HL-60 (cell line): Measurements from ENCODE around the gene TIGAR.

Source experiments
- POLR2AphosphoS5 ChIP-seq: IDR thresholded peaks from 2 replicates; pipeline ENCODE4 v1.6.1; 2012; ENCODE audit warnings: low read depth
- REST ChIP-seq: IDR thresholded peaks from 2 replicates; pipeline ENCODE4 v1.6.1; 2012; ENCODE audit warnings: low read depth; ENCODE audit not compliant: insufficient replicate concordance
- TF ChIP-seq, protein P1 (sequence below): IDR thresholded peaks from one replicate; pipeline ENCODE4 v1.5.1; 2011; ENCODE audit warnings: low read length, control low read depth, inconsistent platforms; ENCODE audit not compliant: insufficient read depth

DNA sequence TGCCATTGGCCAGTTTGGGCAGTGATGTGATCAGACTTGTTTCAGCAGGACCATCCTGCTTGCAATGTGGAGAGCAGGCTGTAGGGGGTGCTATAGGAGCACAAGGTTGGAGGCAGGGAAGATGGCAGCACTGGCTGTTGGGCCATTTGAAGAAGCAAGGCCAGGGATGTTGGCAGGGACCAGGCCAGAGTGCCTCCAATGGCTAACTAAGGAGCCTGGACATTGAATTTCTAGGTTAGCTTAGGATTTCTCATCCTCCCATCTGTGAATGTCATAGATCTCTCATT lies 35.0 kb downstream of the TIGAR start:
- TF ChIP-seq, protein P1, sequence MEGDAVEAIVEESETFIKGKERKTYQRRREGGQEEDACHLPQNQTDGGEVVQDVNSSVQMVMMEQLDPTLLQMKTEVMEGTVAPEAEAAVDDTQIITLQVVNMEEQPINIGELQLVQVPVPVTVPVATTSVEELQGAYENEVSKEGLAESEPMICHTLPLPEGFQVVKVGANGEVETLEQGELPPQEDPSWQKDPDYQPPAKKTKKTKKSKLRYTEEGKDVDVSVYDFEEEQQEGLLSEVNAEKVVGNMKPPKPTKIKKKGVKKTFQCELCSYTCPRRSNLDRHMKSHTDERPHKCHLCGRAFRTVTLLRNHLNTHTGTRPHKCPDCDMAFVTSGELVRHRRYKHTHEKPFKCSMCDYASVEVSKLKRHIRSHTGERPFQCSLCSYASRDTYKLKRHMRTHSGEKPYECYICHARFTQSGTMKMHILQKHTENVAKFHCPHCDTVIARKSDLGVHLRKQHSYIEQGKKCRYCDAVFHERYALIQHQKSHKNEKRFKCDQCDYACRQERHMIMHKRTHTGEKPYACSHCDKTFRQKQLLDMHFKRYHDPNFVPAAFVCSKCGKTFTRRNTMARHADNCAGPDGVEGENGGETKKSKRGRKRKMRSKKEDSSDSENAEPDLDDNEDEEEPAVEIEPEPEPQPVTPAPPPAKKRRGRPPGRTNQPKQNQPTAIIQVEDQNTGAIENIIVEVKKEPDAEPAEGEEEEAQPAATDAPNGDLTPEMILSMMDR, result peak; percentile 55
- TF ChIP-seq POLR2AphosphoS5 (no peak), REST (no peak)
